SK-N-SH (cell line): Measurements from ENCODE around the gene FAM72C.
"Not testable (repeated sequence)": the region's sequence is repeated elsewhere in the genome, so short reads cannot be mapped to it uniquely, and the experiment has no call there.

ENCODE experiments used
- CTCF ChIP-seq: fragments of 200-600 bp; sonication (generic); IDR thresholded peaks from 2 replicates; pipeline ENCODE4 v1.6.1; 2017; ENCODE audit warnings: antibody characterized with exemption, mild to moderate bottlenecking, moderate library complexity
- ELF1 ChIP-seq: IDR thresholded peaks from 2 replicates; pipeline ENCODE4 v1.4.0; 2012
- EP300 ChIP-seq, 2 experiments: IDR thresholded peaks; 2 replicates each; pipeline versions ENCODE4 v1.4.0 to v1.6.1; 2012; ENCODE audit warnings: borderline replicate concordance in 1 of 2, low read depth in 1 of 2, low read length in 1 of 2
- EZH2phosphoT487 ChIP-seq: fragments of 200-600 bp; sonication (generic); IDR thresholded peaks from 2 replicates; pipeline ENCODE4 v1.6.1; 2017; ENCODE audit warnings: low read depth, mixed run types, mild to moderate bottlenecking, antibody characterized with exemption, moderate library complexity, borderline replicate concordance
- FOXJ3 ChIP-seq: sonication (generic); formaldehyde crosslinking; IDR thresholded peaks from 2 replicates; pipeline ENCODE4 v1.5.1; 2020; ENCODE audit warnings: mild to moderate bottlenecking, missing genetic modification reagents
- FOXM1 ChIP-seq: IDR thresholded peaks from 2 replicates; pipeline ENCODE4 v1.4.0; 2012; ENCODE audit warnings: low read depth, mild to moderate bottlenecking
- MAX ChIP-seq: IDR thresholded peaks from 2 replicates; pipeline ENCODE4 v1.4.0; 2012; ENCODE audit warnings: low read depth
- MXI1 ChIP-seq: IDR thresholded peaks from 2 replicates; pipeline ENCODE4 v1.6.1; 2012; ENCODE audit warnings: mild to moderate bottlenecking, low read depth, low read length, improper control_type of control experiment
- TAF1 ChIP-seq: IDR thresholded peaks from 2 replicates; pipeline ENCODE4 v1.6.1; 2012; ENCODE audit warnings: low read depth, mild to moderate bottlenecking, low read length, moderate library complexity, borderline replicate concordance

GRCh38 chr1:144003306-144004029 is 31.7 kb upstream of the FAM72C start:
- not testable (repeated sequence) for TF ChIP-seq EP300 (IDR thresholded peaks at IDR 0.05; ENCODE audit: borderline replicate concordance in 1 of 2, low read depth in 1 of 2, low read length in 1 of 2); EZH2phosphoT487; FOXJ3; ELF1; CTCF; MXI1; MAX; FOXM1; TAF1
